SH-SY5Y (cell line): Measurements from ENCODE around the gene IL2RA.

Source experiments
- GATA2 ChIP-seq: IDR thresholded peaks from 2 replicates; pipeline ENCODE4 v1.6.1; 2011; ENCODE audit warnings: mild to moderate bottlenecking, low read depth, low read length
- GATA3 ChIP-seq: IDR thresholded peaks from 2 replicates; pipeline ENCODE4 v1.6.1; 2011; ENCODE audit warnings: low read depth, mild to moderate bottlenecking, low read length, moderate library complexity

IL2RA gene

DNA sequence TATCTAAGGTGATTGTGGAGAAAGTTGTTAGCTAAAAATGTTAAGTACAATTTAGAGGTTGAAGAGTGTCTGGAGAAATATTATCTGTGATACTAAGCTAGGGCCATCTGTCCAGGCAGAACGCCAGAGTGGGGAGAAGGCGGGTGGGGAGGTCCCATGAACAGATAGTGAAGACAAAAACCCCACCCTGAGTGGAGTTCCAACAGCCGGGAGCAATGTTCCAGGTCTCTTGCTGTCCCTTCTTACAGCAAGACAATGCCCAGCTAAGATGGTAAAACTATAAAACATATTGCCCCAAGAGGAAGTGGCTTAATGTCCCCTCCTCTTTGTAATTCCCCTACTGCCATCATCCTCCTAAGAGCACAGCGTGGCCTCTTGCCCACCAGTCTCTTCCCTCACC is 74.4 kb downstream of the IL2RA start:
- TF ChIP-seq GATA2: no peak
- no peak for TF ChIP-seq GATA3

DNA sequence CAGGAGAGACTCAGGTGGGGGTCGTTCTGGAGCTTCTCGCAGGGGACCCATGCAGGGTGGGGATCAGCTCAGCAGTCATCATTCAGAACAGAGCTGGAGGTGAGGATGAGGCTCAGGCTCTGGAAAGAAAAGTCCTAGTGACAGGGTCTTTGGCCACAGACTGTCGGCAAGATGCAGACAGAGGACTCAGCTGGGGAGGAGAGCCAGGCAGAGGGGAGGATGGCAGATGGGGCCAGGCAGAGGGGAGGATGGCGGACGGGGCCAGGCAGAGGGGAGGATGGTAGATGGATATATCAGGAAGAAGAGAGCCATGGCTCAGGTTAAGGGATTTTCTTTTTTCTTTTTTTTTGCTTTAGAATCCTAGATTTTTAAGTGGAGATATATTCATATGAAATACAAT is 77.1 kb downstream of the IL2RA start:
- TF ChIP-seq GATA2 (no peak), GATA3 (no peak)

DNA sequence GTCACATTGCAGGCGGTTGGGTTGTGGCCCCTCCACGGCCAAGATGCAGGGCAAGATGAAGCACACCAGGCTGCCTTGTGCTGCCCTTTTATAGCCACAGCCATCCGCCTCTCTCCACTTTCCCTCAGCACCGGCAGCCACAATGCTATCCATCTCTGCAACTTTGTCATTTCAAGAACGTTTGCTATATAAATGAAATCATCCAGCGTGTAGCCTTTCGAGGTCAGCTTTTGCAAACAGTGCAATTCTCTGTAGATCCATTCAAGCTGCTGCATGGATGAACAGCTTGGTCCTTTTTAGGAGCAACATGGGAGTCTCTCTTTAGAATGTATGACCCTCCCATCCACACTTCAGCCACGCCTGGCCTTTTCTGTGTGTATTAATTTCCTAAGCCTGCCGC is 78.4 kb downstream of the IL2RA start:
- no peak for TF ChIP-seq GATA3
- TF ChIP-seq GATA2: no peak

DNA sequence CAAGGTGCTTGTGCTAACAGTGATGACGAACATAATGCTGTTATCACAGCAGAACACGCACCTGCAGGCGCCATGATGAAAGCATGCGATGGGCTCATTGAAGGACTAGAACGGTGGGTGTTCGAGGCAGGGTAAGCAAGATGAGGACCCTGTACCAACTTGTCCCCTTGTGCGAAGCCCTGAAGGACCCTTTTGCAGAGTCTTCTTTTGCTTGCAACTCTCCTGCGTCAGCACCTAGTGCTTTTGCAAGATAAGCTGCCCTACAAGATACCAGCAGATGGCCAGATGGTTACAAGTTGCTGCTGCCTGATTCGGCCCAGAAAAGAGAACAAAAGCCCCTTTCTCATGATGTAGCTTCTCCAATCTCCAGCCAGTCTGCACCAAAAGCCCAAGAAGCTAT is 80.6 kb downstream of the IL2RA start:
- TF ChIP-seq GATA2 (no peak), GATA3 (no peak)

DNA sequence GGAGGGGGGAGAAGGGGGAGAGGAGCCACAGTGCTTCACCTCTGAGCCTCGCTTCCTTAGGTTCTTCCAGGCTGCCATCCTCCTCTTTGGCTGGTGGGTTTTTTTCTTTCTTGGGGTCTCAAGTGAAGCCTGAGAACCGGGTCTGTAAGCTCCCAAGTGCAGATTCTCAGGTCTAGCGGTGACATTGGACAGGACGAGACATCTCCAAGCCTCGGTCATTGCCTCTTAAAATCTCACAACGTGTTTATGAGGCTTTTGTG is 84.0 kb downstream of the IL2RA start:
- TF ChIP-seq GATA2 (no peak), GATA3 (no peak)

DNA sequence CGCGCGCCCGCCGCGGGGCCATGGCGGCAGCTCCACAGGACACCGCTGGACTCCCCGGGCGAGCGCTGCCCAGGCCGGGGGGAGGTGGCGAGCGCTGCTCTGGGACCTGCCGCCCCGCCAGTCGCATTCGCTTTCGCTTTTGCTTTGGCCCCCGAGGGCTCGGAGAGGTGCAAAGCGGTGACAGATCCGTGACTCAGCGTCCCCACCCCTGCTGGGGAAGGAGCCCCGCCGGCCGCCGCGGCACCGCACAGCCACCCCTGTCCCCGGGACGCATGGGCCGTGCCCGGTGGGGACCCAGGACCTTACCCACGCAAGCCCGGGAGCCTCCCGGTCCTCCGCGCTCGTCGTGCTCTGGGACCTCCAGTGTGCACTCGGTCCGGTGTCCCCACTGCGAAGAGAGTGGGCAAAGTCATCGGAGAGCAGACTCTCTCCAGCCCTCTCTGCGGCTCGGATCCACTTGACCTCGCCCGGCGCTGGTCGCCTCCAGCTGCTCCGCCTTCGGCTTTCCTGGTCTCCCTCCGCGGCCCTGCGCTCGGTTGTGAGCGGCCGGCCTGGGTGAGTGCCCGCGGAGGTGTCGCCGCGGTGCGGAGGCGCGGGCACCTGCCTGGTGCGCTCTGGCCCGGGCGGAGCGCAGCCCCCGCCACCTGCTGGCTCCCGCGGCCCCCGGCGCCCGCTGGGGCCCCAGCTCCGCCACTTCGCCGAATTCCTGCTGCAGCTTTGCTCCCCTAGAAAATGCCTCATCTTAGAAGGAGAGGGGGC is 84.5 kb downstream of the IL2RA start, which contains the start of gene IL15RA:
Gene IL15RA (minus strand): TSS at position 73 of the 759 bp plus-strand sequence. CDS start 51 bp downstream, at position 22.
- no peak for TF ChIP-seq GATA3
- no peak for TF ChIP-seq GATA2

DNA sequence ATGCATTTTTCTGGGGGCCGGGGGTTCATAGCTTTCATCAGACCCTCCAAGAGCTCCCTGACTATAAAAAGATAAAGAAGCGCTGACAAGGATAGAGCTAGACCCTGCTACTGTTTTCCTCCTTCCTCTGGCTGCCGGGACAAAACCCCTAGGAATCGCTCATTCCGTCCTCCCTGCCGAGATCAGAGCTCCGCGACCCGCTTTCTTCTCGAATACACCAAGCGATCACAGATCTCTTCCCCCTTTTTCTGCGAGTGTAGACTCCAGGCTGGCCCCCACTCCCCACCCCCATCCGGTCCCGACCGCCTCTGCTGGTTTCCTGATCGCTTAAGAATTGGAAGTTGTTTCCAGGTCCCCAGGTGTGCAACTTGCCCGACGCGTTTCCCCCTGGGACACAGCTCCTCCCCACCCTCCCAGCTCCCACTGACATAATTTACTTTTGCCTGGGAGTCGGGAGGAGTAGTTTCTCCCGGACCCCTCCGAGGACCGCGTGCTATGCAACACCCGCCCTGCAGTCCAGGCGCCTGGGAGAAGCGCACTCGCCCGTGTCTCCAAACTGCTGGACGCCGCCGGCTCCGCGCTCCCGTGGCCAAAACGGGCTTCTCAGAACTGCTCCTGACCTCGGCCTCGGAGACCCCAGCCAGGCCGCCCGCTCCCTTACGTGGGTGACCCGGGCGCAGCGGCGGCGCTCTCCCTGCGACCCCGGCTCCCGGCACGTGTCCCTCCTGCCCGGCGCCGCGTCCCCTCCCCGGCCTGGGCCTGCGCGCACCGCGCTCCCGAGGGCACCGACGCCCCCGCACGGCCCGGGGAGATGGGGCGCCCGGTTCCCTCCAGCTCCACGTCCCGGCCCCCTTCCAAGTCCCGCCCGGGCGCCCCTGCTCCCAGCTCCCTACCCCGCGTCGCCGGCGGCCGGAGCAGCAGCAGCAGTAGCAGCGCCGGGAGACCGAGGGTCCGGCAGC is 85.4 kb downstream of the IL2RA start:
- no peak for TF ChIP-seq GATA3
- TF ChIP-seq GATA2: no peak

DNA sequence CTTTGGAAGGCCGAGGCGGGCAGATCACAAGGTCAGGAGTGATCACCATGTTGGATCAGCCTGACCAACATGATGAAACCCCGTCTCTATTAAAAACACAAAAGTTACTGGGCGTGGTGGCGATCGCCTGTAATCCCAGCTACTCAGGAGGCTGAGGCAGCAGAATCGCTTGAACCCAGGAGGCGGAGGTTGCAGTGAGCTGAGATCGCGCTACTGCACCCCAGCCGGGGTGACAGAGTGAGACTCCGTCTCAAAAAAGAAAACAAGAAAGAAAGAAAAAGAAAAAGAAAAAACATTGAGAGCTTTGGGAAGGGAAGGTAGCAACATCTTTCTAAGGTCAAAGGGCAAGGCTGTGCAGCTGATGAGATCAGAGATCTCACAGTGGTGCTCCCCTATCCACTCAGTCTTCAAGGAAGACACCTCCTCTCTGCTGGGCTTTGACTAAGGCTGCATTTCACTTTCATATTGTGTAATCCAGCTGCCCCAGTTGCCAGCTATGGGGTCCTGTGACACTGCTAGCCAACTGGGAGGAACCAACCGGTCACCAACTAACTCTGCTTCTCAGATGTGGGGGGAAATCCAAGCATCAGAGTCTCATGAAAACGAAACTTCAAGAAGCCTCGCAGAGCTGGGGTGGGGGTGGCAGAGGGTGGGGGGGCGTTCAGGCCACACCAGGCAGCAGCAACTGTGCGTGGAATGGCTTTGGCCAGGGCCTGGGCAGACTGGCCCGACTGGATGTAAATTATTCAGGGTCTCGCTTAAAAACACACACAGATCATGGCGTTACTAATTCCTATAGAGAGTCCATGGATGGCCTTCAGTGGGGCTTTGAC is 86.3 kb downstream of the IL2RA start:
- no peak for TF ChIP-seq GATA3
- TF ChIP-seq GATA2: no peak

DNA sequence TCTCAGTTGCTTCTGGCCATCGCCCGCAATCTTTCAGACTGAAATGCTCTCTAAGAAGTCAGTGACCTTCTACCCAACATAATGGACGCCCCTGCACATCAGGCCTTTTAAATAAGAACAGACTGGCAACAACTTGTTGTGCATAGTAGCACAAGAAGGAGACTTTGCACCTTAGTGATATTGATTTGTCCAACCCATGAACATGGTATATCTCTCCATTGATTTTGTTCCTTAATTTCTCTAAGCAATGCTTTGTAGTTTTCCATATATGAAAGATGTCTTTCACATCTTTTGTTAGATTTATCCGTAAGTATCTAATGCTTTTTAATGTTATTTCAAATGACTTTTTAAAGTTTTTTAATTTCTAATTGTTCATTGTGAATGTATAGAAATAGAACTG is 89.1 kb downstream of the IL2RA start:
- TF ChIP-seq GATA3 (no peak), GATA2 (no peak)

DNA sequence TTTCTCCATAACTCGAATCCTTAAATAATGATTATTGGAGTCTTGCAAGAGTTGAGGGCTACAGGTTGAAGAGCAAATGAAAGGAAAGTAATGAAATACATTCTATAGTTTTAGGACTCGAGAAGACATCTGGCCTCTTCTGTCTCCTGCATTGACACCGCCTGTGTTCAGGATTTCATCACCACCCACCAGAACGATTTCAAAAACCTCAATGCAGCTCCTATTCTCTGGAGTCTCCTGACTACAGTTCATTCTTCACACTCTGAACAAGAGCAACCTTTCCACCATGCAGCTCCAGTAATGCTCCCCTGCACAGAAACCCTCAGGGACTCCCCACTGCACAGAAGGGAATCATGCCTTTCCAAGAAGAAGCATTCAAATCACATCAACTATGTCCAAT is 90.3 kb downstream of the IL2RA start:
- TF ChIP-seq GATA2 (no peak), GATA3 (no peak)

DNA sequence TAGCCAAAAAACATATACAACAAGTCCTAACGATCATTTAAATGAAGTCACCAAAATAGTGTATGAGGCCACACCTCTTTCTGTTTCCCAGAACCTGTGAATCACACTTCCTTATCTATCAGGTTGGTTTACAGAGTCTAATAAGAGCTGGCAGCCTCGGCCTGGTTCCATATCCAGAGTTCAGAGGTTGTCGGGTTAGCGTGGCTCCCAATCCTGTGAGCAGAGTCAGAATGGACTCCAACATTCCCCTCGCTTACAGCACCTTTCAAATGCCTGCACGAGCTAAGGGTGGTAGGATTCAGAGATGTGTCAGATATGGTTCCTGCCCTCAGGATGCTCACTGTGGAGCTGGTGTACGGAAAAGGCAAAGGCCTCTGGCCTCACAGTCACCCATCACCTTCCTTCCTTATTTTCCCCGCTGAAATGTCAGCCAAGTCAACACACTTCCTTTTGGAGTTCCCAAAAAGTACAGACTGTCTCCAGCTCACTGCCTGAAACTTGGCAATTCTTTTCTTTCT is 90.8 kb downstream of the IL2RA start:
- no peak for TF ChIP-seq GATA2
- TF ChIP-seq GATA3: no peak

DNA sequence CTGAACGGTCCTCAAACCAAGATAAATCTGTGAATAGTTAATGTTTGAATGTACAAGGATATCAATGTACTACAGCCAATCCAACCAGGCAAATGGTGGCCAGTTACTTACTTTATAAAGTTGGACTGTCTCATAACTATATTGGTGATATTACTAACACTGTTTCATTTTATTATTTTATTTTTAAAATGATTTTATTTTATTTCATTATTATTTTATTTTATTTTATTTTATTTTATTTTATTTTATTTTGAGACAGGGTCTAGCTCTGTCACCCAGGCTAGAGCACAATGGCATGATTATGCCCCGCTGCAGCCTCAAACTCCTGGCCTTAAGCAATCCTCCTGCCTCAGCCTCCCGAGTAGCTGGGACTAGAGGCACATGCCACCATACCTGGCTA is 91.6 kb downstream of the IL2RA start:
- TF ChIP-seq GATA2: no peak
- TF ChIP-seq GATA3: no peak

DNA sequence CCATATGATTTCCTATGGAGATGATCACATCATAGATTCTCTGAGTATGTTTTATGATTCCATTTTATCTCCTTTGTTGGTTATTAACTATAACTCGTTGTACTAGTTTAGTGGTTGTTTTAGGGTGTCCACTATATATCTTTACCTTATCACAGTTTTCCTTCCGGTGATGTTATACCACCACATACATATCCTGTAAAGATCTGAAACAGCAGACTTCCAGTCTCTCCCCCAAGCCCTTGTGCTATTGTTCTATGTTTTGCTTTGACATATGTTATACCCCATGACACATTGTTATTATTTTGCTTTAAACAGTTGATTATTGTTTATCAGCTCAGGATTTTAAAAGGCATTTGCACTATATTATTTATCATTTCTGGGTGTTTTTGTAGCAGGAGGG is 92.1 kb downstream of the IL2RA start:
- TF ChIP-seq GATA3: no peak
- TF ChIP-seq GATA2: no peak
